Cardiac muscle cell (in vitro differentiated cells and primary cell): Measurements from ENCODE around the gene EFNA5. TPM values are rescaled to one million over a fixed set of nuclear protein-coding genes. Genes with fewer than 3 reads are reported as not detected.

Experiments
- DNase-seq, 2 donors: peaks; one replicate each; pipeline versions ENCODE4 v3.0.0 to v3.0.0-alpha.2; 2010 to 2017; ENCODE audit warnings: low read depth in 1 of 2, low spot score in 1 of 2
- H3K27ac ChIP-seq: fragments of 200-600 bp; sonication (generic); 2 replicates; pipeline ENCODE4 v1.5.1; 2016
- H3K27me3 ChIP-seq: fragments of 200-600 bp; sonication (generic); 2 replicates; pipeline ENCODE4 v1.6.0; 2016; ENCODE audit warnings: control low read depth
- H3K36me3 ChIP-seq: fragments of 200-600 bp; sonication (generic); 2 replicates; pipeline ENCODE4 v1.5.1; 2016; ENCODE audit warnings: control low read depth
- H3K4me1 ChIP-seq: fragments of 200-600 bp; sonication (generic); 2 replicates; pipeline ENCODE4 v1.8.1; 2017; ENCODE audit warnings: low read depth, mild to moderate bottlenecking, mixed run types
- H3K4me3 ChIP-seq: fragments of 200-600 bp; sonication (generic); 2 replicates; pipeline ENCODE4 v1.5.1; 2016; ENCODE audit warnings: mild to moderate bottlenecking
- H3K9me3 ChIP-seq: fragments of 200-600 bp; sonication (generic); 2 replicates; pipeline ENCODE4 v1.5.1; 2017; ENCODE audit warnings: low read depth, mild to moderate bottlenecking, control low read depth
- polyA plus RNA-seq: library from polyadenylated mRNA; unstranded; fragments of >200 nt; fragmentation: Nextera tagmentation; extraction: Ambion mirVana; gene quantifications from 2 replicates; pipeline ENCODE4 v1.2.1, GENCODE V29; 2016
- total RNA-seq: library from RNA; depleted of rRNA; stranded (reverse); fragments of >200 nt; gene quantifications from 2 replicates; pipeline ENCODE4 v1.2.3, GENCODE V29; 2016
- TF ChIP-seq, protein P1 (sequence below): IDR thresholded peaks from 2 replicates; pipeline ENCODE4 v1.5.1; 2012; ENCODE audit warnings: low read depth, mild to moderate bottlenecking, low read length

The EFNA5 gene
- total and polyA plus RNA-seq, 2 experiments from 2014 or later: 4.5 to 12.0 TPM

DNA sequence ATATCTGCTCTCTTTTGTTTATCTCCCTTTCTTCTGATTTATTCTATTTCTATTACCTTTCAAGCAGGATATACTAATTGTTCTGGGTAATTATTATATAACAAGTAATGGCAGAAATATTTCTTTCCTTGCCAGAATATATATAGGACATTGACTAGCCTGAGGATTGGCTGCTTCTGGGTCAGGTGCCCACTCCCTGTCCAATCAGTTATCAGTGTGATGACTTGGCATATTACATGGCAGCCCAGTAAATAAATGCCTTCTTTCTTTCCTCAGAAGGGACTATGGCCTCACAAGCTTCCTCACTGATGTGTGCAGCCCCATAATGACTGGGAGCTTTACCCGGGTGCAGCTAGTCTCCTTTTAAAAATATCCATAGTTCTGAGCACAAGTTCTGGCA, 301.1 kb downstream of the EFNA5 start:
- no peak overlapping the region for H3K4me3 ChIP-seq
- TF ChIP-seq, protein P1, sequence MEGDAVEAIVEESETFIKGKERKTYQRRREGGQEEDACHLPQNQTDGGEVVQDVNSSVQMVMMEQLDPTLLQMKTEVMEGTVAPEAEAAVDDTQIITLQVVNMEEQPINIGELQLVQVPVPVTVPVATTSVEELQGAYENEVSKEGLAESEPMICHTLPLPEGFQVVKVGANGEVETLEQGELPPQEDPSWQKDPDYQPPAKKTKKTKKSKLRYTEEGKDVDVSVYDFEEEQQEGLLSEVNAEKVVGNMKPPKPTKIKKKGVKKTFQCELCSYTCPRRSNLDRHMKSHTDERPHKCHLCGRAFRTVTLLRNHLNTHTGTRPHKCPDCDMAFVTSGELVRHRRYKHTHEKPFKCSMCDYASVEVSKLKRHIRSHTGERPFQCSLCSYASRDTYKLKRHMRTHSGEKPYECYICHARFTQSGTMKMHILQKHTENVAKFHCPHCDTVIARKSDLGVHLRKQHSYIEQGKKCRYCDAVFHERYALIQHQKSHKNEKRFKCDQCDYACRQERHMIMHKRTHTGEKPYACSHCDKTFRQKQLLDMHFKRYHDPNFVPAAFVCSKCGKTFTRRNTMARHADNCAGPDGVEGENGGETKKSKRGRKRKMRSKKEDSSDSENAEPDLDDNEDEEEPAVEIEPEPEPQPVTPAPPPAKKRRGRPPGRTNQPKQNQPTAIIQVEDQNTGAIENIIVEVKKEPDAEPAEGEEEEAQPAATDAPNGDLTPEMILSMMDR: no peak
- DNase-seq: no peak
- H3K9me3 ChIP-seq: no peaks in the 10 kb centered on the region
- no peaks in the 10 kb centered on the region for H3K36me3 ChIP-seq
- no peak overlapping the region for H3K27ac ChIP-seq
- peaks cover 4% of the 10 kb centered on the region for H3K4me1 ChIP-seq
- no peaks in the 10 kb centered on the region for H3K27me3 ChIP-seq

DNA sequence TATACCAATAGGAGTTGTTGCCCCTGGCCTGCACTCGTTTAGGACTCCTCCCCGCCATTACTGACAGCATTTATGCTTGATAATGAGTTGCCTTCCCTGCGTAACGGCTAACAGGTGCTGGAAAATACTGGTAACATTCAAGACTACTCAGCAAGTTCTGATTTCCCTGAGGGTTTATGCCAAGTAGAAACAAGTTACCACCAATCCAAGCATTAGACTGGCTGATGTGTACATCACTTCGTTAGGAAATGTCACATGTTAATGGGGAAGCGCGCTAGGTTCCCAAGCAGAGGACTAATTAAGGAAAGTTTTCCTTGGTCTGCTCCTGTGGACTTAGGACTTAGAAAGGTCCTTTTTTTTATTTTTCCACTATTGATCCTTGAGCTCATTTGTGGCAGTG, 302.1 kb downstream of the EFNA5 start:
- H3K4me3 ChIP-seq: no peak overlapping the region
- no peak for DNase-seq
- H3K9me3 ChIP-seq: no peaks in the 10 kb centered on the region
- no peaks in the 10 kb centered on the region for H3K27me3 ChIP-seq
- no peaks in the 10 kb centered on the region for H3K36me3 ChIP-seq
- H3K27ac ChIP-seq: no peak overlapping the region
- H3K4me1 ChIP-seq: peaks cover 4% of the 10 kb centered on the region
- TF ChIP-seq, protein P1: no peak

DNA sequence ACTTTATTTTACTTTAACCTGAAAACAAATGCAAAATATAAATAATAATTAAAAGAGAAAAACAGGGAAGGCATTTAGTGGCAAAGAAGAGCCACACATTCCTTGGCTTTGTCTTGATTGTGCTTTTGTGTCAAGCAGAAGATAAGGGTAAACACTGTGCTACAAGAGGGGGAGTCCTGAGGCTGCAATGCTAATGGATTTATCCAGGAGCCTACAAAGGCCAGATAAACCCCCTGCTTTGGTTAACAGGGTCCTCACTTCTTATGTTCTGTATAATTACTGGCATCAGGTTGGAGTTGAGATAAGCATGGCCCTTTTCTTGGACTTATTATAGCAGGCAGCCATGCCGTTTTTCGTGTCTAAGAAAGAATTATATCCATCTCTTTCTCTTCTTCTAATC, 302.8 kb downstream of the EFNA5 start:
- no peak for DNase-seq

DNA sequence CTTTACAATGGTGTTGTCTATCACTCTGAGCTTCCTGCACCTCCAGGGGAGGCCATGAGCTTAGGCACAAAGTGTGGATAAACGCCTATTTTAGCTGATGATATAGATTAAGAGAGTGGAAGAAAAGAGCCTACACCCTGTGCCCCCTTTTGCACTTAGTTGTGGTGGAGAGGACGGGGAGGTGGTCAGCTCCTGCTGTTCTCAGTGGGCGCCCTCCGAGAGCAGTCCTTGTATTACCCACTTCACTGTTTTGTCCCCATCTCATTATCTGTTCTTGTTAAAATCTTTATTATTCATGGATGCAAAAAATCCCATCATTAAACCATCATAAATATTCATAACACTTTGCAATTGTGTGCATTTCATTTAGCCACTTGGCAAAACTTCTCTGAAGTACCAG, 303.3 kb downstream of the EFNA5 start:
- TF ChIP-seq, protein P1: no peak
- no peak overlapping the region for H3K27ac ChIP-seq
- no peaks in the 10 kb centered on the region for H3K27me3 ChIP-seq
- H3K4me1 ChIP-seq: peaks cover 4% of the 10 kb centered on the region
- no peaks in the 10 kb centered on the region for H3K36me3 ChIP-seq
- no peak for DNase-seq
- H3K4me3 ChIP-seq: no peak overlapping the region
- no peaks in the 10 kb centered on the region for H3K9me3 ChIP-seq

More for the DNA sequence above, 302.8 kb downstream of the EFNA5 start:
- Histone ChIP-seq H3K27me3 (no peaks in the 10 kb centered on the region), H3K9me3 (no peaks in the 10 kb centered on the region), H3K27ac (no peak overlapping the region), H3K36me3 (no peaks in the 10 kb centered on the region), H3K4me3 (no peak overlapping the region), H3K4me1 (peaks cover 4% of the 10 kb centered on the region)
- TF ChIP-seq, protein P1: no peak

DNA sequence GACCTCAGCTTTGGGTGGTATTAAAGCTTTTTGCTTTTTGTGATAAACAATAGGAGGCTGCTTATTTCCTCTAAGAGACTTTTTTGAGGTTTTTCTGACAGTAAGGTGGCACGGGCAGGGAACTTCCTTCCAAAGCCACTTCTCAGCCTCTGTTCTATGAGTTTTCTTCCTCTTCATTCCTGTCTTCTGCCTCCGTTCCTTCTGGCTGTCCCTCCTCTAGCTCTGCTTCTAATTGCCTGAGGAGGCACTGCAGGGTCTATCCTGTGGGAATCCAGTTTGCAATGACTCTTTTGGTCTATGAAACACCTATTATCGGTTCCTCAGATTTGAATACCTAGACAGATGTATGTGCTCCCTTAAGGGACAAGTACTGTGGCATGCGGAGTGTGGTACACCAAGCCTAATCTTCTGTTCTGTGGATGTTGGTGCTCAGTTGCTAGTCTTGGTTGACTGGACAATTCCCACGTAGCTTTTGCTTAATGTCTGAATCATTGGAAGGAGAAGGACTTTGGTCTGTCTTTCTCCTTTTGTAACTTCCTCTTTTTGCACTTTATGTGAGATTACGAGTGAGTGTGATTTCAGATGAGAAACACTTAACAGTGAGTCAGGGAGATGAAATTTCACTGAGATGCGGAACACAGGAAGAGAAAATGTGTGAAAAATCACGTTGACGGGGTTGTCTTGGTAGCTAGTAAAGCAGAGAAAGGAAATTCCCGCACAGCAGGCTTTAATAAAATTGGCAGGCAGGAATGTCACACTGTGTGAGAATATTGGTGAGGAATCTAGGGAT, 305.2 kb downstream of the EFNA5 start:
- Histone ChIP-seq H3K4me3 (no peak overlapping the region), H3K27ac (no peak overlapping the region), H3K36me3 (no peaks in the 10 kb centered on the region), H3K4me1 (peaks cover 4% of the 10 kb centered on the region), H3K27me3 (no peaks in the 10 kb centered on the region), H3K9me3 (no peaks in the 10 kb centered on the region)
- peak in 1 of 2 donors; percentile 83 for DNase-seq
- TF ChIP-seq, protein P1: no peak
